ENCODE data around the gene WDR62.

DNA sequence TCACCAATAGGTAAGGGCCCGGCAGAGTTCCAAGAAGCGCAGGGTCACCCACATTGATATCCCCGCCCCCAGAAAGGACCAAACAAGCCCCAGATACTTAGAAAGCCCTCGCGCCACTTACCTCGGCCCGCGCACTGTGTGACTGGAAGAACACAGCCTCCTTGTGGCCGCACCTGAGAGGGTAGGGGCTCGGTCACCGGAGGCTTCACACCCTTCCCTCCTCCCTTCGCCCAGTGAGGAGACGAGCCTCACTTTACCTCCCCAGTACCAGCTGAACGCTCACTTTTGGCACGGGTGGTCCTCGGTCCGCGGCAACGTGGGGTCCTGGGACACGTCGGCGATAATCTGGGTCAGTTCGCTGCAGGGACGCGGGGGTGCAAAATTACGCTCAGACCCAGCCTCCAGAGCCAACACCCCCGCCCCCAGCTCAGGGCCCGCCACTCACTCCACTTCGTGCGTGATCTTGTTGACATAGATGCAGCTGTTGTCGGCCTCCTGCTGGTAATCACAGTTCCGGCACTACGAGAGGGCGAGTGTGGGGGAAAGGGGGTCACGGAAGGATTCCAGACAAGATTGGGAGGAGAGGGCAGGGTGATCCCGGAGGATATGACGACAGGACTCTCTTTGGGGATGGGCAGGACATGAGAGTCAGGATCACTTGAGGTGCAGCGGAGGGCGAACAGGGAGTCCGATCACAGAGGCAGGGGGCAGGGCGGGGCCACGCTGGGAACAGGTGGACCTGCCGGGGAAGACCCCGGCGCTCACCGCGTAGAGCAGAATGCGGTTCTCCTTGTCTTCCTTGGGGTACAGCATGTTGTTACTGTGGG, 59.4 kb downstream of the WDR62 start:
- no peak for TF ChIP-seq TCF7L2 (IDR thresholded peaks at IDR 0.05; ENCODE audit: low read depth, low read length)
- TF ChIP-seq, protein P1, sequence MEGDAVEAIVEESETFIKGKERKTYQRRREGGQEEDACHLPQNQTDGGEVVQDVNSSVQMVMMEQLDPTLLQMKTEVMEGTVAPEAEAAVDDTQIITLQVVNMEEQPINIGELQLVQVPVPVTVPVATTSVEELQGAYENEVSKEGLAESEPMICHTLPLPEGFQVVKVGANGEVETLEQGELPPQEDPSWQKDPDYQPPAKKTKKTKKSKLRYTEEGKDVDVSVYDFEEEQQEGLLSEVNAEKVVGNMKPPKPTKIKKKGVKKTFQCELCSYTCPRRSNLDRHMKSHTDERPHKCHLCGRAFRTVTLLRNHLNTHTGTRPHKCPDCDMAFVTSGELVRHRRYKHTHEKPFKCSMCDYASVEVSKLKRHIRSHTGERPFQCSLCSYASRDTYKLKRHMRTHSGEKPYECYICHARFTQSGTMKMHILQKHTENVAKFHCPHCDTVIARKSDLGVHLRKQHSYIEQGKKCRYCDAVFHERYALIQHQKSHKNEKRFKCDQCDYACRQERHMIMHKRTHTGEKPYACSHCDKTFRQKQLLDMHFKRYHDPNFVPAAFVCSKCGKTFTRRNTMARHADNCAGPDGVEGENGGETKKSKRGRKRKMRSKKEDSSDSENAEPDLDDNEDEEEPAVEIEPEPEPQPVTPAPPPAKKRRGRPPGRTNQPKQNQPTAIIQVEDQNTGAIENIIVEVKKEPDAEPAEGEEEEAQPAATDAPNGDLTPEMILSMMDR (IDR thresholded peaks at IDR 0.05): no peak
- no peak for TF ChIP-seq POLR2AphosphoS5 (IDR thresholded peaks at IDR 0.05; ENCODE audit: low read depth, low read length)
